ENCODE measurements around the gene EPHA7.

Gene EPHA7

GRCh38 chr6:93235775-93236174, 183.6 kb downstream of the EPHA7 start:
- TF ChIP-seq CTCF (conservative IDR thresholded peaks at IDR 0.05; ENCODE audit: low read depth) = no peak
- POLR2A ChIA-PET (ENCODE audit: low non-redundant PET) = no interaction called here

DNA sequence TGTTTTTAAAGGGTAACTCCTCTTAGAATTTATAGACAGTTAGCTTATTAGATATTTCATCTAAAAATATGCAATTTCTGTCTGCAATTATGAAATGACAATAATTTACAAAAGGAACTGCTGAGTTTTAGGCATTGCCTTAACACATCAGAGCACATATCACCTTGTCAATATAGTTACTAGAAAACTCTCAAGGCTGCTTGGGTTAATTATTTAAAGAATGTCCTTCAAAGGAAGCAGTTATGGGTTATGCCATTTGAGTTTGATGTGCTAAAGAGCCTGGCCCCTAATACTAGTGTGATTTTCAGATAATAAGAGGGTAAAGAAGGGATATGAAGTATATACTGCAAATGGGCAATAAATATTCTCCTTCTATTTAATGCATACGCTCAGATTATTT, 192.5 kb downstream of the EPHA7 start:
- ChIA-PET CTCF (no interaction called here), POLR2A (ENCODE audit: low non-redundant PET) (no interaction called here)
- TF ChIP-seq CTCF (conservative IDR thresholded peaks at IDR 0.05; ENCODE audit: low read depth) = no peak
- DNase-seq (ENCODE audit: low spot score) = no peak
- no peak overlapping the region for H3K27ac ChIP-seq

More at GRCh38 chr6:93235775-93236174, 183.6 kb downstream of the EPHA7 start:
- DNase-seq (ENCODE audit: low spot score) = no peak
- CTCF ChIA-PET = no interaction called here
- H3K27ac ChIP-seq = no peak overlapping the region

DNA sequence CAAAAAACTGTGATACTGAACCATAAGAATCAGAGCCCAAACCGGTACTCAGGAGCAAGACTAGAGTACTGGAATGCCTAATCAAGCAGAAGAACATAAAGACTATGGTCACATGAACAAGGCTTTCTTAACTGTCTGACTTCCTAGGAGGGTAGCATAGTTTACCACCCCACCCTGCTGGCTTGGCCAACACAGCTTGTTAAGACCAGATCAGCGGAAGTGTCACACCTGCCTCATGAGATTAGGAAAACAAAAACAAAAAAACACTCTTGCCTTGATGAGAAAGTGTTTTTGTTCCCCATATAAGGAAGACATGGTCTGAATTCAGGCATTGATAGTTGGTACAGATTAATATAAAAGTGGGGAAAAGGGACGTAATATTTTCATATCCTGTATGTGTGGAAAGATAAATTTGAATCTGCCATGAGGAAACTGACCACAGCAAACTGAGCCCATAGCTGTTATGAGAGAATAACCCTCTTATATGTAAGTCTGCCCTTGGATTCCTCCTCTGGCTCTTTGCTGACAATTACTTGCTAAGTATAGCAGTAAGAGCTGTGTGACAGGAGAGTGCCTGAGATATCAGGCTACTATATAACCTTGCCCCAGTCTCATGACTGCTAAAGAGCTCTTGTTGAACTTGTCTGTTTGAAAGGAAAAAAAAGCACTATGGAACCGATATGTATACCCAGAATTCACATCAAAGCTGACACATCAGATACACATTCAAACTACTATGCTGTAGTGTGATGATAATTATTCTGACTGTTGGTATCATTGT, 197.1 kb downstream of the EPHA7 start:
- no peak for TF ChIP-seq CTCF (conservative IDR thresholded peaks at IDR 0.05; ENCODE audit: low read depth)
- ChIA-PET POLR2A (ENCODE audit: low non-redundant PET) (no interaction called here), CTCF (no interaction called here)
- no peak for DNase-seq (ENCODE audit: low spot score)
- no peak overlapping the region for H3K27ac ChIP-seq

- ChIA-PET CTCF (no interaction called here), POLR2A (ENCODE audit: low non-redundant PET) (no interaction called here)
- TF ChIP-seq CTCF (conservative IDR thresholded peaks at IDR 0.05; ENCODE audit: low read depth) = no peak
- no peak overlapping the region for H3K27ac ChIP-seq
- DNase-seq (ENCODE audit: low spot score) = no peak
These were observed 199.9 kb downstream of the EPHA7 start for GRCh38 chr6:93219447-93219846.

- ChIA-PET POLR2A (ENCODE audit: low non-redundant PET) (no interaction called here), CTCF (no interaction called here)
- no peak overlapping the region for H3K27ac ChIP-seq
- DNase-seq (ENCODE audit: low spot score) = no peak
- no peak for TF ChIP-seq CTCF (conservative IDR thresholded peaks at IDR 0.05; ENCODE audit: low read depth)
These were observed 201.3 kb downstream of the EPHA7 start for GRCh38 chr6:93218096-93218495.

DNA sequence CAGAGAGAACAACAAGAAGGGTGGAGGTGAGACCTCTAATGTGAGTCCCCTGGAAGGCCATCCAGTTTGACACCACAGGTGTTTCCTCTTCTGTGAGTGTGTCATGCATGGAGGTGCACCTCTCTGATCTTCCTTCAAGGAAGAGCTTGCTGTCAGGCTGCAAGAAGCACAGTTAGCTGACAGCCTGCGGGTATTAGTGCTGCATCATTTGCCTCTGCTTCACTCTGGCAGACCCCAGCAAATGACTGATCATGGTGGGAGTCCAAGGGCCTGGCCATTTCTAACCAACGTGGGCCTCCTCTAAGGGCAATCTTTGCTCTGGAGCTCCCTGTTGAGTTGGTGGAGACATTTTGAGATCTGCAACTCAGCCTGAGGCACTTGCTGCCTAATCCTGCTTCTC, 206.3 kb downstream of the EPHA7 start:
- TF ChIP-seq CTCF (conservative IDR thresholded peaks at IDR 0.05; ENCODE audit: low read depth) = no peak
- CTCF ChIA-PET = no interaction called here
- H3K27ac ChIP-seq = no peak overlapping the region
- DNase-seq (ENCODE audit: low spot score) = no peak
- POLR2A ChIA-PET (ENCODE audit: low non-redundant PET) = no interaction called here
